Liver (tissue), 3 donors: Measurements from ENCODE around the gene POU2F2.

Source experiments
- CTCF ChIP-seq: fragments of 150-350 bp; IDR thresholded peaks from 2 replicates; pipeline ENCODE4 v1.5.1; 2017; ENCODE audit warnings: improper control_type of control experiment, low read depth, low read length; ENCODE audit not compliant: missing input control
- MAX ChIP-seq: IDR thresholded peaks from 2 replicates; pipeline ENCODE4 v1.6.1; 2016; ENCODE audit warnings: antibody characterized with exemption
- NR2F2 ChIP-seq: IDR thresholded peaks from 2 replicates; pipeline ENCODE4 v1.6.1; 2016; ENCODE audit warnings: antibody characterized with exemption
- RAD21 ChIP-seq, 2 donors: IDR thresholded peaks; 2 replicates each; pipeline ENCODE4 v1.6.1; 2016; ENCODE audit warnings: antibody characterized with exemption in 2 of 2, mild to moderate bottlenecking in 2 of 2
- REST ChIP-seq: IDR thresholded peaks from 2 replicates; pipeline ENCODE4 v1.6.1; 2016; ENCODE audit warnings: antibody characterized with exemption, mild to moderate bottlenecking
- SP1 ChIP-seq: IDR thresholded peaks from 2 replicates; pipeline ENCODE4 v1.6.1; 2018; ENCODE audit warnings: antibody characterized with exemption, mild to moderate bottlenecking
- TAF1 ChIP-seq: conservative IDR thresholded peaks from 2 replicates; pipeline ENCODE4 v1.6.1; 2016; ENCODE audit warnings: antibody characterized with exemption, mild to moderate bottlenecking
- TF ChIP-seq, protein P1 (sequence below): IDR thresholded peaks from 2 replicates; pipeline ENCODE4 v1.6.1; 2016; ENCODE audit warnings: antibody characterized with exemption
- TF ChIP-seq, protein P2 (sequence below): IDR thresholded peaks from 2 replicates; pipeline ENCODE4 v1.6.1; 2016; ENCODE audit warnings: antibody characterized with exemption
- donor health status: healthy.
- donor health status: healthy.

DNA sequence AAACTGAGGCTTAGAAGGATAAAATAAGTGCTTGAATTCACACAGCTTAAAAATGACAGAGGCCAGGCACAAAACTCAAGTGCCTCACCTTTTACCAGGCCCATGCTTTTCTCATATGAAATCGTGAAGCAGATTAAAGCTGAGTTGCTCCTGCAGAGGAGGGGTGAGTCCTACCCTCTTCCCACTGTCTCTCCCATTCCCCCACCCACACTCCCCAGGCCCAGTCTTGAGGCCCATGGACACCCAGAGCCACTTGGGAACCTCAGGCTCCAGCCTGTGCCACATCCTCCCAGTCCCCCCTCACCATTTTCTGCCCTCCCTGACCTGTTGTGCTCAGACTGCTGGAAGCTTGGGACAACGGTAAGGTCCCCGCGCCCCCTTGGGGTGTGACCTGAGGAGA, 38.7 kb downstream of the POU2F2 start:
- TF ChIP-seq CTCF (no peak), REST (no peak), MAX (no peak), SP1 (no peak), RAD21 (IDR thresholded peaks at IDR 0.05) (no peak), NR2F2 (no peak), TAF1 (no peak)
- TF ChIP-seq, protein P1, sequence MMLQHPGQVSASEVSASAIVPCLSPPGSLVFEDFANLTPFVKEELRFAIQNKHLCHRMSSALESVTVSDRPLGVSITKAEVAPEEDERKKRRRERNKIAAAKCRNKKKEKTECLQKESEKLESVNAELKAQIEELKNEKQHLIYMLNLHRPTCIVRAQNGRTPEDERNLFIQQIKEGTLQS, result no peak
- TF ChIP-seq, protein P2, sequence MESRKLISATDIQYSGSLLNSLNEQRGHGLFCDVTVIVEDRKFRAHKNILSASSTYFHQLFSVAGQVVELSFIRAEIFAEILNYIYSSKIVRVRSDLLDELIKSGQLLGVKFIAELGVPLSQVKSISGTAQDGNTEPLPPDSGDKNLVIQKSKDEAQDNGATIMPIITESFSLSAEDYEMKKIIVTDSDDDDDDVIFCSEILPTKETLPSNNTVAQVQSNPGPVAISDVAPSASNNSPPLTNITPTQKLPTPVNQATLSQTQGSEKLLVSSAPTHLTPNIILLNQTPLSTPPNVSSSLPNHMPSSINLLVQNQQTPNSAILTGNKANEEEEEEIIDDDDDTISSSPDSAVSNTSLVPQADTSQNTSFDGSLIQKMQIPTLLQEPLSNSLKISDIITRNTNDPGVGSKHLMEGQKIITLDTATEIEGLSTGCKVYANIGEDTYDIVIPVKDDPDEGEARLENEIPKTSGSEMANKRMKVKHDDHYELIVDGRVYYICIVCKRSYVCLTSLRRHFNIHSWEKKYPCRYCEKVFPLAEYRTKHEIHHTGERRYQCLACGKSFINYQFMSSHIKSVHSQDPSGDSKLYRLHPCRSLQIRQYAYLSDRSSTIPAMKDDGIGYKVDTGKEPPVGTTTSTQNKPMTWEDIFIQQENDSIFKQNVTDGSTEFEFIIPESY, result no peak
